ENCODE results near the gene RPS6KB2.

DNA sequence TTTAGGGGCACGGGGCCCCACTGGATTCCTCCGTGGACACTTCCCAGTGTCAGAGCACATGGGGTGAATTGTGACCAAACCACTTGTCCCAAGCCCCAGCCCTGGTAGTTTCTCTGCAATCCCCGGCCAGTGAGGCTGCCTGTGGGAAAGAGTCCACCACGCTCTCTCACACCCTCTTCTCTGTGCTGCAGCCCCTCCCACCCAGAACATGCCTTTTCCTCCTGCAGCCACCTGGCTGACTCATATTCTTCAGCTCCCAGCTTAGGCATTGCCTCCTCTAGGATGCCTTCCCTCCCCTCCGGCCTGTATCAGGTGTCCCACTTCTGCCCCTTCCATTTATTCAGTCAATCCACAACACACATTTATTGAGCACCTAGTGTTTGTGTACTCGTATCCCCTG, 5.4 kb upstream of the RPS6KB2 start:
- TF ChIP-seq POLR2AphosphoS5 (IDR thresholded peaks at IDR 0.05; ENCODE audit: low read depth, low read length) = no peak
- no peak for TF ChIP-seq PAX5 (IDR thresholded peaks at IDR 0.05; ENCODE audit: insufficient read depth, low read length, severe bottlenecking)
- TF ChIP-seq POLR2A (IDR thresholded peaks at IDR 0.05; ENCODE audit: low read depth, low read length) = no peak
- TF ChIP-seq TAF1 (IDR thresholded peaks at IDR 0.05; ENCODE audit: low read depth, low read length) = no peak
- TF ChIP-seq POU2F2 (IDR thresholded peaks at IDR 0.05; ENCODE audit: low read depth, low read length) = no peak
- TF ChIP-seq SPI1 (IDR thresholded peaks at IDR 0.05; ENCODE audit: low read depth, low read length) = no peak

Data from GM12891 (cell line).